Measurements from ENCODE around the gene PRR29. TPM values are rescaled to one million over a fixed set of nuclear protein-coding genes. Genes with fewer than 3 reads are reported as not detected.

The PRR29 gene
- total RNA-seq, 1 experiment from 2014 or later = 0.77 TPM

DNA sequence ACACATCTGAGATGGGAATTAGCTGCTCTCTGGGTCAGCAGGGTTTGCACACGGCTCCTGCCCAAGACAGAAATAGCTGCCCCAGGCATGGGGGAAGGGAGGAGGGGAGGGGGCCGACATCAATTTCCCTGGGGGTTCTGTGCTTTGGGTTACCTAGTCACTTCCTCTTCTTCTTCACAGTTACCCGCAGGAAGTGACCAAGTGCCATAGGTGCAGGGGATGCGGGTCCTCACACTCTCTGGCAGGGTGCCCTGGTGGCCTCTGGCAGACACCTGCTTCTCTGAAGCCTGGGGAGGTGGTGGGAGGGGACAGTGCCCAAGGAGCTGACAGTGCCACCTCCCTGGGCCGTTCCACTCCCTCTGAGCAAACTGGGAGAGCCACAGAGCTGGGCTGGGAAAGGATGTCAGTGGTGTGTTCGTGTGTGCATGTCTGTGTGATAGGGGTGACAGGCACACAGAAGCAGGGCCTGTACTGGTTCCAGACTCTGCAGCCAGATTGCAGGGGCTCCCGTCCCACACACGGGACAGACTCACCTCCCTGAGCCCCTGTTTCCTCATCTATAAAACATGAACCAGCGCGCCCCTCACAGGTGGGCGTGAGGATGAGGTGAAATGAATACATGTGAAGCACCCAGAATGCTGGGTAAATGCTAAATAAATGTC, 43.6 kb upstream of the PRR29 start:
- Histone ChIP-seq H3K9me2 (replicated peaks; ENCODE audit: low read length) (no peaks in the 10 kb centered on the region), H3K4me3 (ENCODE audit: low read length) (no peak overlapping the region), H3K4me1 (ENCODE audit: insufficient read depth, low read length) (no peaks in the 10 kb centered on the region), H3K36me3 (ENCODE audit: low read depth, low read length) (no peaks in the 10 kb centered on the region), H3F3A (ENCODE audit: low read length, unreplicated experiment) (no peaks in the 10 kb centered on the region), H4K20me1 (ENCODE audit: low read length) (no peaks in the 10 kb centered on the region), H2AFZ (ENCODE audit: low read length) (no peak overlapping the region), H3K9ac (ENCODE audit: low read length) (no peak overlapping the region), H3K27ac (ENCODE audit: low read length) (no peak overlapping the region), H3K4me2 (ENCODE audit: low read length) (no peak overlapping the region), H3K27me3 (ENCODE audit: low read length) (no peaks in the 10 kb centered on the region), H3K9me3 (ENCODE audit: low read length) (no peaks in the 10 kb centered on the region), H3K79me2 (ENCODE audit: low read length) (no peaks in the 10 kb centered on the region)
- ATAC-seq = peak; percentile 28; the same call in 1 of the 2 replicates
- TF ChIP-seq EZH2 (IDR thresholded peaks at IDR 0.05; ENCODE audit: low read length, unreplicated experiment) = no peak
- no peak for TF ChIP-seq EZH2phosphoT487 (IDR thresholded peaks at IDR 0.05; ENCODE audit: borderline replicate concordance, low read length)
- TF ChIP-seq, protein P1, sequence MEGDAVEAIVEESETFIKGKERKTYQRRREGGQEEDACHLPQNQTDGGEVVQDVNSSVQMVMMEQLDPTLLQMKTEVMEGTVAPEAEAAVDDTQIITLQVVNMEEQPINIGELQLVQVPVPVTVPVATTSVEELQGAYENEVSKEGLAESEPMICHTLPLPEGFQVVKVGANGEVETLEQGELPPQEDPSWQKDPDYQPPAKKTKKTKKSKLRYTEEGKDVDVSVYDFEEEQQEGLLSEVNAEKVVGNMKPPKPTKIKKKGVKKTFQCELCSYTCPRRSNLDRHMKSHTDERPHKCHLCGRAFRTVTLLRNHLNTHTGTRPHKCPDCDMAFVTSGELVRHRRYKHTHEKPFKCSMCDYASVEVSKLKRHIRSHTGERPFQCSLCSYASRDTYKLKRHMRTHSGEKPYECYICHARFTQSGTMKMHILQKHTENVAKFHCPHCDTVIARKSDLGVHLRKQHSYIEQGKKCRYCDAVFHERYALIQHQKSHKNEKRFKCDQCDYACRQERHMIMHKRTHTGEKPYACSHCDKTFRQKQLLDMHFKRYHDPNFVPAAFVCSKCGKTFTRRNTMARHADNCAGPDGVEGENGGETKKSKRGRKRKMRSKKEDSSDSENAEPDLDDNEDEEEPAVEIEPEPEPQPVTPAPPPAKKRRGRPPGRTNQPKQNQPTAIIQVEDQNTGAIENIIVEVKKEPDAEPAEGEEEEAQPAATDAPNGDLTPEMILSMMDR (conservative IDR thresholded peaks at IDR 0.05; ENCODE audit: low read depth, low read length) = no peak
- ChIA-PET CTCF (interaction anchor here (0.6 to 0.7 kb wide), 2 partner anchors 93 to 465 kb away, joined by 3 read pairs; no protein-coding TSS in a partner anchor), POLR2A (ENCODE audit: unreplicated experiment) (no interaction called here)
- intact Hi-C loops (cut with micrococcal nuclease) = loop anchor here (5.0 kb wide), 1 partner anchor 37 kb away; the partner anchor contains the start of gene GH1
- no peak for DNase-seq
- no TSS peak for BruUV-seq (replicated peaks)

DNA sequence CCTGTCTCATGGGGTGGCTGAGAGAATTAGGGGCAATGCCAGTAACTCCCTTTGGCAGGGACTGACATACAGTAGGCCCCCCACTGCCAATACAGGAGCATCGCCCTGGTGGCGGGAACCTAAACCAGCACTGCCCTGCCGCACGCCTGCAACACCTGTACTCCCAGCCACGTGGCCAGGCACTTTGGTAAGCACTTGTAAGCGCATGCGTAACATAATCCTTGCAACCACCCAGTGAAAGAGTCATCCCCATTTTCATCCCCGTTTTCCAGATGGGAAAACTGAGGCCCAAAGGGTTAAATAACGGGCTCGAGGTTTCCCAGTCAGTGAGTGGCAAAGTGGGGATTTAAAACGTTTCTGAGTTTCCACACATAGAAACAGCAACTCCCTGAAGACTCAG, 42.9 kb upstream of the PRR29 start:
- no peak for ATAC-seq

More for the DNA sequence above, 42.9 kb upstream of the PRR29 start:
- TF ChIP-seq, protein P1 (conservative IDR thresholded peaks at IDR 0.05; ENCODE audit: low read depth, low read length) = no peak
- TF ChIP-seq EZH2 (IDR thresholded peaks at IDR 0.05; ENCODE audit: low read length, unreplicated experiment) (no peak), EZH2phosphoT487 (IDR thresholded peaks at IDR 0.05; ENCODE audit: borderline replicate concordance, low read length) (no peak)
- no TSS peak for BruUV-seq (replicated peaks)
- intact Hi-C loops (cut with micrococcal nuclease) = no loop called here
- Histone ChIP-seq H3K4me2 (ENCODE audit: low read length) (no peak overlapping the region), H3F3A (ENCODE audit: low read length, unreplicated experiment) (no peaks in the 10 kb centered on the region), H3K27me3 (ENCODE audit: low read length) (no peaks in the 10 kb centered on the region), H3K9me3 (ENCODE audit: low read length) (no peaks in the 10 kb centered on the region), H3K9me2 (replicated peaks; ENCODE audit: low read length) (no peaks in the 10 kb centered on the region), H3K9ac (ENCODE audit: low read length) (no peak overlapping the region), H3K79me2 (ENCODE audit: low read length) (no peaks in the 10 kb centered on the region), H3K4me1 (ENCODE audit: insufficient read depth, low read length) (no peaks in the 10 kb centered on the region), H4K20me1 (ENCODE audit: low read length) (no peaks in the 10 kb centered on the region), H2AFZ (ENCODE audit: low read length) (no peak overlapping the region), H3K27ac (ENCODE audit: low read length) (no peak overlapping the region), H3K36me3 (ENCODE audit: low read depth, low read length) (no peaks in the 10 kb centered on the region), H3K4me3 (ENCODE audit: low read length) (no peak overlapping the region)
- no peak for DNase-seq
- ChIA-PET CTCF (interaction anchor here (0.6 to 0.7 kb wide), 2 partner anchors 94 to 465 kb away, joined by 3 read pairs; no protein-coding TSS in a partner anchor), POLR2A (ENCODE audit: unreplicated experiment) (no interaction called here)

Measured in PC-3 (cell line).